GM19043 (cell line): Measurements from ENCODE around the gene GIGYF1.
"Not testable (repeated sequence)": the region's sequence is repeated elsewhere in the genome, so short reads cannot be mapped to it uniquely, and the experiment has no call there.

Experiments used
- ATAC-seq: cut with Tn5 transposase; IDR thresholded peaks from one replicate; pipeline ENCODE4 v1.9.1; 2021; ENCODE audit warnings: low read depth; ENCODE audit not compliant: unreplicated experiment

Gene GIGYF1

GRCh38 chr7:100694098-100694745 lies at the start of gene GIGYF1:
Gene GIGYF1 (minus strand): TSS chr7:100694250. CDS start chr7:100688238, 6,012 bp downstream.
- no peak for ATAC-seq

GRCh38 chr7:100739934-100740333 lies 45.9 kb upstream of the GIGYF1 start:
- no peak for ATAC-seq

- ATAC-seq, result no peak
Measured at GRCh38 chr7:100736671-100737070, 42.6 kb upstream of the GIGYF1 start.

GRCh38 chr7:100735730-100736129 lies 41.7 kb upstream of the GIGYF1 start:
- no peak for ATAC-seq

GRCh38 chr7:100731937-100732636 lies 38.0 kb upstream of the GIGYF1 start:
- no peak for ATAC-seq

- ATAC-seq, result no peak
Measured at GRCh38 chr7:100730136-100730800, 36.2 kb upstream of the GIGYF1 start.

- ATAC-seq, result no peak
Measured at GRCh38 chr7:100728196-100728595, 34.1 kb upstream of the GIGYF1 start.

- no peak for ATAC-seq
Measured at GRCh38 chr7:100726996-100727761, 33.1 kb upstream of the GIGYF1 start.

- not testable (repeated sequence) for ATAC-seq
Measured at GRCh38 chr7:100724364-100724763, 30.3 kb upstream of the GIGYF1 start.

GRCh38 chr7:100723732-100724275 lies 29.8 kb upstream of the GIGYF1 start:
- no peak for ATAC-seq

GRCh38 chr7:100722480-100723212 lies 28.6 kb upstream of the GIGYF1 start:
- no peak for ATAC-seq

- no peak for ATAC-seq
Measured at GRCh38 chr7:100721505-100721812, 27.4 kb upstream of the GIGYF1 start.

GRCh38 chr7:100720671-100721504 lies 26.8 kb upstream of the GIGYF1 start:
- no peak for ATAC-seq

- ATAC-seq, result no peak
Measured at GRCh38 chr7:100720279-100720670, 26.2 kb upstream of the GIGYF1 start, which contains the start of gene EPO. Gene EPO (plus strand): TSS chr7:100720468. CDS start chr7:100720981, 513 bp downstream.

GRCh38 chr7:100719523-100720278 lies 25.7 kb upstream of the GIGYF1 start:
- ATAC-seq, result no peak

- ATAC-seq, result not testable (repeated sequence)
Measured at GRCh38 chr7:100717073-100717472, 23.0 kb upstream of the GIGYF1 start.

GRCh38 chr7:100714725-100715124 lies 20.7 kb upstream of the GIGYF1 start:
- no peak for ATAC-seq

- no peak for ATAC-seq
Measured at GRCh38 chr7:100711369-100711768, 17.3 kb upstream of the GIGYF1 start.
